ENCODE measurements around the gene MAU2. TPM values are rescaled to one million over a fixed set of nuclear protein-coding genes. Genes with fewer than 3 reads are reported as not detected.

The MAU2 gene
- polyA plus RNA-seq, 1 donor from 2014 or later, result 48.3 TPM

- Histone ChIP-seq H3K27me3 (ENCODE audit: insufficient read depth, low read depth, low read length) (no peaks in the 10 kb centered on the region), H2AFZ (ENCODE audit: low read depth, low read length) (no peak overlapping the region), H3K4me2 (ENCODE audit: low read length) (no peak overlapping the region), H4K20me1 (ENCODE audit: insufficient read depth) (no peaks in the 10 kb centered on the region), H3K36me3 (ENCODE audit: insufficient read depth, low read length) (peaks cover 5% of the 10 kb centered on the region), H3F3A (ENCODE audit: insufficient read depth, low read length, poor library complexity, severe bottlenecking) (no peaks in the 10 kb centered on the region), H3K27ac (ENCODE audit: low read length) (no peak overlapping the region), H3K79me2 (replicated peaks; ENCODE audit: insufficient read depth, low read length) (no peaks in the 10 kb centered on the region), H3K4me3 (ENCODE audit: low read length) (no peak overlapping the region), H3K9ac (ENCODE audit: low read length) (no peak overlapping the region), H3K9me3 (ENCODE audit: low read length) (no peaks in the 10 kb centered on the region), H3K9me2 (ENCODE audit: insufficient read depth, low read length) (no peaks in the 10 kb centered on the region)
- TF ChIP-seq CTCF (IDR thresholded peaks at IDR 0.05; ENCODE audit: poor library complexity, severe bottlenecking) (no peak), TAF1 (IDR thresholded peaks at IDR 0.05; ENCODE audit: low read depth) (no peak), EP300 (conservative IDR thresholded peaks at IDR 0.05; ENCODE audit: poor library complexity, severe bottlenecking) (no peak), REST (IDR thresholded peaks at IDR 0.05; ENCODE audit: borderline replicate concordance) (no peak), MXI1 (conservative IDR thresholded peaks at IDR 0.05; ENCODE audit: poor library complexity, severe bottlenecking) (no peak), EZH2 (IDR thresholded peaks at IDR 0.05; ENCODE audit: borderline replicate concordance, insufficient read depth, low read length, poor library complexity, severe bottlenecking) (no peak), RAD21 (conservative IDR thresholded peaks at IDR 0.05) (no peak), POLR2AphosphoS5 (IDR thresholded peaks at IDR 0.05) (no peak), SMC3 (conservative IDR thresholded peaks at IDR 0.05; ENCODE audit: poor library complexity) (no peak)
Measured at GRCh38 chr19:19294914-19295313, 25.7 kb upstream of the MAU2 start.

GRCh38 chr19:19296953-19297689 lies 23.5 kb upstream of the MAU2 start:
- H3K36me3 ChIP-seq (ENCODE audit: insufficient read depth, low read length), result peaks cover 5% of the 10 kb centered on the region
- H3K9ac ChIP-seq (ENCODE audit: low read length), result no peak overlapping the region
- H3K4me3 ChIP-seq (ENCODE audit: low read length), result no peak overlapping the region

More at GRCh38 chr19:19296953-19297689, 23.5 kb upstream of the MAU2 start:
- no peaks in the 10 kb centered on the region for H3K9me3 ChIP-seq (ENCODE audit: low read length)
- H3K27me3 ChIP-seq (ENCODE audit: insufficient read depth, low read depth, low read length), result no peaks in the 10 kb centered on the region
- no peaks in the 10 kb centered on the region for H3K79me2 ChIP-seq (replicated peaks; ENCODE audit: insufficient read depth, low read length)
- TF ChIP-seq EP300 (conservative IDR thresholded peaks at IDR 0.05; ENCODE audit: poor library complexity, severe bottlenecking) (no peak), POLR2AphosphoS5 (IDR thresholded peaks at IDR 0.05) (no peak), REST (IDR thresholded peaks at IDR 0.05; ENCODE audit: borderline replicate concordance) (no peak), SMC3 (conservative IDR thresholded peaks at IDR 0.05; ENCODE audit: poor library complexity) (no peak), TAF1 (IDR thresholded peaks at IDR 0.05; ENCODE audit: low read depth) (no peak), RAD21 (conservative IDR thresholded peaks at IDR 0.05) (no peak), EZH2 (IDR thresholded peaks at IDR 0.05; ENCODE audit: borderline replicate concordance, insufficient read depth, low read length, poor library complexity, severe bottlenecking) (no peak)
- H3F3A ChIP-seq (ENCODE audit: insufficient read depth, low read length, poor library complexity, severe bottlenecking), result no peaks in the 10 kb centered on the region
- H3K9me2 ChIP-seq (ENCODE audit: insufficient read depth, low read length), result no peaks in the 10 kb centered on the region
- no peak overlapping the region for H2AFZ ChIP-seq (ENCODE audit: low read depth, low read length)
- H3K4me2 ChIP-seq (ENCODE audit: low read length), result no peak overlapping the region
- H3K27ac ChIP-seq (ENCODE audit: low read length), result no peak overlapping the region
- no peaks in the 10 kb centered on the region for H4K20me1 ChIP-seq (ENCODE audit: insufficient read depth)
